ENCODE measurements around the gene ZNF214.
"Not testable (repeated sequence)": the region's sequence is repeated elsewhere in the genome, so short reads cannot be mapped to it uniquely, and the experiment has no call there.

ZNF214 gene

DNA sequence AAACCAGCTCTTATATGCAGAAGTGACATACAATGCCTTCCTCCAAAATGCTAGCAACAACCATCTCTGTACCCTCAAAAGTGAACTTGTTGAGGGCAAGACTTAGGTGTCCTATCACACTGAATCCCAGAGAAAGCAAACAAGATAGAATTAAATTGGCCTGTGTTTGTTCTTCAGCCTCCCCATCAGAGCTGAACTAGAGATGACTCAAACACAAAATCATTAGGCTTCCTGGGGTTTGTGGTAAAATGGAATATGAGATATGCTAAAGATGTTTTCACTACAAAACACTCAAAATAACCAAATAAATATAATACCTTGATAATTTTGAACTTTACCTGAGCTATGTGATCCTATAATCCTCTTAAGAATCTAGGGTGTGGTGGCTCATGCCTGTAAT is 31.6 kb downstream of the ZNF214 start:
- no peak for DNase-seq

DNA sequence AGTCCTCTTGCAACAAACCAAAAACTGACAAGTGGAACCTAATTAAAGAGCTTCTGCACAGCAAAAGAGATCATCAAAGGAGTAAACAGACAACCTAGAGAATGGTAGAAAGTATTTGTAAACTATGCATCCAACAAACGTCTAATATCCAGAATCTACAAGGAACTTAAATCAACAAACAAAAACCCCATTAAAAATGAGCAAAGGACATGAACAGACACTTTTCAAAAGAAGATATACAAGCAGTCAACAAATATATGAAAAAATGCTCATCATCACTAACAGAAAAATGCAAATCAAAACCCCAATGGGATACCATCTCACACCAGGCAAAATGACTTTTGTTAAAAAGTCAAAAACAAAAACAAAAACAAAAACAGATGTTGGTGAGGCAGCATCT is 33.7 kb downstream of the ZNF214 start:
- DNase-seq, result no peak

- DNase-seq, result no peak
These were observed 40.8 kb downstream of the ZNF214 start for GRCh38 chr11:6979365-6979764.

DNA sequence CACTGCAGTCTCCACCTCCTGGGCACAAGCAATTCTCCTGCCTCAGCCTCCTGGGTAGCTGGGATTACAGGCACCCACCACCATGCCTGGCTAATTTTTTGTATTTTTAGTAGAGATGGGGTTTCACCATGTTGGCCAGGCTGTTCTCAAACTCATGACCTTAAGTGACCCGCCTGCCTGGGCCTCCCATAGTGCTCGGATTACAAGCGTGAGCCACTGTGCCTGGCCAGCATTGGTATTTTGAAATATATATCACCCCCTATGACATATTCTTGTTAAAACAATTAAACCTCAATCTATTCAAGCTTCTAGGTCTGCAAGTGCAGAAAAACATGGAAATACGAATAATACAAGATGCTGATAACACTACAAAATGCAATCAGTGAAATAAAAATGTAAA is 50.3 kb downstream of the ZNF214 start:
- not testable (repeated sequence) for DNase-seq

GRCh38 chr11:6968816-6969215 is 51.3 kb downstream of the ZNF214 start:
- DNase-seq, result no peak

- no peak for DNase-seq
These were observed 57.5 kb downstream of the ZNF214 start for GRCh38 chr11:6962673-6963072.

DNA sequence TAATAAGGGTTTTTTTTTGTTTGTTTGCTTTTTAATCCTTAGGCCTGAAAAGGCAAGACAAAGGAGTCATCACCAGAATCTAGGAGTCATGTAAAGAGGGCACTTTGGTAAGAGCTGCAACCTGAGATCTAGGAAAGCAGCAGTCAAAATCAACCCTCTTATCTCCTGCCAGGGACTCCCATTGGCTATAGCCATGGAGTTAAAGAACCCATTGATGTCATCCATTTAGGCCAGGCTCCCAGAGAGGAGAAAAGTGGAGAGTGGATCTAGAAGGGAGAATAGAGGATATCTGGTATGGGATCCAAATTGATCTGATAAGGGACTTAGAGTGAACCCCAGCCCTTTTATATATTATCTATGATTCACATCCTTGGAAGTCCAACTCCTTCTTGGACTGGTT is 58.0 kb downstream of the ZNF214 start:
- DNase-seq, result no peak

DNA sequence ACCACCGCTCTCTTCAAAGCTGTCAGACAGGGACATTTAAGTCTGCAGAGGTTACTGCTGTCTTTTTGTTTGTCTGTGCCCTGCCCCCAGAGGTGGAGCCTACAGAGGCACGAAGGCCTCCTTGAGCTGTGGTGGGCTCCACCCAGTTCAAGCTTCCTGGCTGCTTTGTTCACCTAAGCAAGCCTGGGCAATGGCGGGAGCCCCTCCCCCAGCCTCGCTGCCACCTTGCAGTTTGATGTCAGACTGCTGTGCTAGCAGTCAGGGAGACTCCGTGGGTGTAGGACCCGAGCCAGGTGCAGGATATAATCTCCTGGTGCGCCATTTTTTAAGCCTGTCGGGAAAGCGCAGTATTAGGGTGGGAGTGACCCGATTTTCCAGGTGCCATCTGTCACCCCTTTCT is 65.9 kb downstream of the ZNF214 start:
- DNase-seq, result not testable (repeated sequence)

Data from hypothalamus (tissue), 51 donors.